AG09309 (cell line): ENCODE measurements around the gene MRFAP1L1.

Source experiments
- DNase-seq: peaks from one replicate; pipeline ENCODE4 v3.0.0-alpha.2; 2010; ENCODE audit warnings: low read depth
- H3K4me3 ChIP-seq: 2 replicates; pipeline ENCODE4 v1.5.1; 2011; ENCODE audit warnings: mild to moderate bottlenecking, low read depth, low read length, moderate library complexity; ENCODE audit not compliant: control insufficient read depth
- CTCF ChIP-seq: IDR thresholded peaks from 2 replicates; pipeline ENCODE4 v1.5.1; 2011; ENCODE audit warnings: mild to moderate bottlenecking, low read depth, low read length, inconsistent platforms; ENCODE audit not compliant: insufficient read depth, control insufficient read depth; ENCODE audit errors: missing control alignments

MRFAP1L1 gene

GRCh38 chr4:6705646-6706045 is 4.0 kb downstream of the MRFAP1L1 start:
- no peak for DNase-seq
- no peak overlapping the region for H3K4me3 ChIP-seq
- TF ChIP-seq CTCF, result no peak

GRCh38 chr4:6703786-6704185 is 5.9 kb downstream of the MRFAP1L1 start:
- no peak for DNase-seq
- no peak overlapping the region for H3K4me3 ChIP-seq
- no peak for TF ChIP-seq CTCF

GRCh38 chr4:6702761-6703160 is 6.9 kb downstream of the MRFAP1L1 start:
- DNase-seq, result no peak
- no peak for TF ChIP-seq CTCF
- H3K4me3 ChIP-seq, result no peak overlapping the region

GRCh38 chr4:6701371-6701770 is 8.3 kb downstream of the MRFAP1L1 start:
- TF ChIP-seq CTCF, result peak; percentile 33
- no peak for DNase-seq
- H3K4me3 ChIP-seq, result no peak overlapping the region

GRCh38 chr4:6699903-6700302 is 9.8 kb downstream of the MRFAP1L1 start:
- DNase-seq, result no peak
- no peak overlapping the region for H3K4me3 ChIP-seq
- no peak for TF ChIP-seq CTCF

GRCh38 chr4:6699388-6699787 is 10.3 kb downstream of the MRFAP1L1 start:
- TF ChIP-seq CTCF, result no peak
- no peak for DNase-seq
- no peak overlapping the region for H3K4me3 ChIP-seq

GRCh38 chr4:6697131-6697530 is 12.5 kb downstream of the MRFAP1L1 start:
- DNase-seq, result no peak
- TF ChIP-seq CTCF, result no peak
- no peak overlapping the region for H3K4me3 ChIP-seq
